Transverse colon (tissue), 4 donors: ENCODE results near the gene HSPB7.

ENCODE experiments used
- CTCF ChIP-seq, 5 experiments: fragments of 200-600 bp in 3 of 5; fragments of 450-650 bp in 2 of 5; sonication (generic) in 3 of 5; IDR thresholded peaks; 1 replicate in 2 of 5; 2 replicates in 3 of 5; pipeline ENCODE4 v1.5.1; 2016 to 2017; ENCODE audit warnings: antibody characterized with exemption in 5 of 5, inconsistent platforms in 3 of 5, mild to moderate bottlenecking in 2 of 5, moderate library complexity in 1 of 5
- EP300 ChIP-seq: sonication (generic); formaldehyde crosslinking; IDR thresholded peaks from one replicate; pipeline ENCODE4 v1.6.1; 2017; ENCODE audit warnings: antibody characterized with exemption, low read depth
- POLR2A ChIP-seq: fragments of 450-650 bp; IDR thresholded peaks from one replicate; pipeline ENCODE4 v1.6.1; 2016; ENCODE audit warnings: antibody characterized with exemption, mild to moderate bottlenecking, moderate library complexity
- POLR2AphosphoS5 ChIP-seq, 3 donors: sonication (generic); formaldehyde crosslinking; IDR thresholded peaks; one replicate each; pipeline ENCODE4 v1.6.1; 2016; ENCODE audit warnings: antibody characterized with exemption in 3 of 3

DNA sequence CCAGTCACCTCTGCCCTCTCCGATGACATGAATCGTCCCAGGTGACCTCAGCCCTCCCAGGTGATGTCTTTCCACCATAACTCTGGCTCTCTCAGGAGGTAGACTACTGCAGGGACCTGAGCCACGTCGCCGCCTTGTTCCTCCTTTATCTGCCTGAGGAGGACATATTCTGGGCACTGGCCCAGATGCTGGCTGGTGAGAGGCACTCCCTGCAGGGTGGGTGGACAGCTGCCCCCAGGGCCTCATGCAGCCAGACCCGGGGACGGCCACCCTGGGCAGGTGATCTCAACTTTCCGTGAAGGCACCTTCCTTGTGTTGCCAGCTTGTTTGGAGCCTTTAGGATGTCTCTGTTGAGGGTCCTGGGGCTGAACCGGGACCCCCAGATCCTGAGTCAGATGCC is 28.1 kb downstream of the HSPB7 start:
- TF ChIP-seq CTCF (IDR thresholded peaks at IDR 0.05), result no peak
- TF ChIP-seq EP300, result no peak
- no peak for TF ChIP-seq POLR2A
- no peak for TF ChIP-seq POLR2AphosphoS5 (IDR thresholded peaks at IDR 0.05)
